ENCODE data around the gene RPA1. TPM values are rescaled to one million over a fixed set of nuclear protein-coding genes. Genes with fewer than 3 reads are reported as not detected.

Gene RPA1
- total RNA-seq, 1 experiment from 2014 or later: 198 TPM

- POLR2A ChIA-PET: interaction anchor here (0.5 kb wide), 1 partner anchor 38 kb away, joined by 3 read pairs; no protein-coding TSS in a partner anchor
- BruUV-seq (replicated peaks): no TSS peak
- TF ChIP-seq EZH2 (IDR thresholded peaks at IDR 0.05) (no peak), FOSL1 (IDR thresholded peaks at IDR 0.05; ENCODE audit: low read depth) (no peak), SIN3A (IDR thresholded peaks at IDR 0.05; ENCODE audit: low read depth) (no peak), YY1 (IDR thresholded peaks at IDR 0.05; ENCODE audit: extremely low read depth, insufficient replicate concordance, low read depth, low read length) (no peak), CEBPB (IDR thresholded peaks at IDR 0.05; ENCODE audit: low read depth) (no peak)
- Histone ChIP-seq H4K20me1 (ENCODE audit: insufficient read depth) (no peaks in the 10 kb centered on the region), H3K4me1 (ENCODE audit: control insufficient read depth in 1 of 2, insufficient read depth in 2 of 2, low read length in 2 of 2) (no peaks in the 10 kb centered on the region), H3K27ac (ENCODE audit: low read depth, low read length) (no peak overlapping the region), H3K36me3 (ENCODE audit: control insufficient read depth in 1 of 2, insufficient read depth in 2 of 2, low read length in 2 of 2) (peaks cover 3 to 11% of the 10 kb centered on the region in 2 experiments; a peak in 2 of 4 replicates), H3K9ac (ENCODE audit: low read length) (no peak overlapping the region), H3K4me2 (ENCODE audit: low read length) (no peak overlapping the region), H3K4me3 (replicated peaks in 1 of 2; ENCODE audit: low read depth in 1 of 2, low read length in 2 of 2) (no peak overlapping the region), H3K79me2 (ENCODE audit: insufficient read depth, low read length) (peaks cover 17% of the 10 kb centered on the region), H3K9me3 (ENCODE audit: control insufficient read depth in 1 of 2, insufficient read depth in 1 of 2, low read depth in 1 of 2, low read length in 2 of 2) (no peaks in the 10 kb centered on the region), H3K27me3 (ENCODE audit: insufficient read depth, low read length) (no peaks in the 10 kb centered on the region), H2AFZ (ENCODE audit: low read depth, low read length, poor library complexity, severe bottlenecking) (no peak overlapping the region), H3K9me2 (ENCODE audit: insufficient read depth) (no peaks in the 10 kb centered on the region)
- CTCF ChIA-PET: no interaction called here
- DNase-seq (ENCODE audit: low read depth, low spot score) (no peak), ATAC-seq (no peak)
- RAD21 ChIA-PET (ENCODE audit: low non-redundant PET in 1 of 2, low total read pairs in 2 of 2, uncharacterized antibody in 2 of 2, unreplicated experiment in 2 of 2): no interaction called here
- intact Hi-C loops (cut with micrococcal nuclease): no loop called here
Measured at GRCh38 chr17:1807890-1808289, 21.9 kb upstream of the RPA1 start.

GRCh38 chr17:1808644-1809043 lies 21.2 kb upstream of the RPA1 start:
- POLR2A ChIA-PET: interaction anchor here (0.5 kb wide), 1 partner anchor 39 kb away, joined by 3 read pairs; no protein-coding TSS in a partner anchor
- DNase-seq (ENCODE audit: low read depth, low spot score): no peak
- TF ChIP-seq EZH2phosphoT487 (IDR thresholded peaks at IDR 0.05; ENCODE audit: borderline replicate concordance): no peak
- no peak for TF ChIP-seq RAD21 (IDR thresholded peaks at IDR 0.05; ENCODE audit: low read depth)
- TF ChIP-seq ATF3 (IDR thresholded peaks at IDR 0.05): no peak
- no peak for TF ChIP-seq EZH2 (IDR thresholded peaks at IDR 0.05)
- TF ChIP-seq REST (IDR thresholded peaks at IDR 0.05; ENCODE audit: low read depth): no peak
- no peak for TF ChIP-seq POLR2AphosphoS5 (IDR thresholded peaks at IDR 0.05; ENCODE audit: low read depth, low read length)
- TF ChIP-seq CTCF (IDR thresholded peaks at IDR 0.05 in 2 of 3, conservative IDR thresholded peaks at IDR 0.05 in 1 of 3; ENCODE audit: borderline replicate concordance in 1 of 3, insufficient read depth in 1 of 3, low read depth in 2 of 3, low read length in 2 of 3): no peak
- TF ChIP-seq ZFX (IDR thresholded peaks at IDR 0.05): no peak
- TF ChIP-seq EGR1 (IDR thresholded peaks at IDR 0.05; ENCODE audit: low read depth): no peak
- TF ChIP-seq SRF (IDR thresholded peaks at IDR 0.05; ENCODE audit: low read depth): no peak
- no peak for TF ChIP-seq ZNF274 (IDR thresholded peaks at IDR 0.05; ENCODE audit: low read depth, low read length)
- TF ChIP-seq POLR2A (IDR thresholded peaks at IDR 0.05; ENCODE audit: borderline replicate concordance, extremely low read depth, insufficient read depth, insufficient read length): no peak
- no peak for TF ChIP-seq SIN3A (IDR thresholded peaks at IDR 0.05; ENCODE audit: low read depth)
- no peak for TF ChIP-seq FOSL1 (IDR thresholded peaks at IDR 0.05; ENCODE audit: low read depth)

More at GRCh38 chr17:1808644-1809043, 21.2 kb upstream of the RPA1 start:
- no peaks in the 10 kb centered on the region for H3K4me1 ChIP-seq (ENCODE audit: control insufficient read depth in 1 of 2, insufficient read depth in 2 of 2, low read length in 2 of 2)
- H3K9ac ChIP-seq (ENCODE audit: low read length): no peak overlapping the region
- no peak overlapping the region for H3K27ac ChIP-seq (ENCODE audit: low read depth, low read length)
- H3K79me2 ChIP-seq (ENCODE audit: insufficient read depth, low read length): peaks cover 24% of the 10 kb centered on the region
- H3K9me2 ChIP-seq (ENCODE audit: insufficient read depth): no peaks in the 10 kb centered on the region
- no peaks in the 10 kb centered on the region for H4K20me1 ChIP-seq (ENCODE audit: insufficient read depth)
- RAD21 ChIA-PET (ENCODE audit: low non-redundant PET in 1 of 2, low total read pairs in 2 of 2, uncharacterized antibody in 2 of 2, unreplicated experiment in 2 of 2): no interaction called here
- no TSS peak for BruUV-seq (replicated peaks)
- no peak overlapping the region for H3K4me3 ChIP-seq (replicated peaks in 1 of 2; ENCODE audit: low read depth in 1 of 2, low read length in 2 of 2)
- intact Hi-C loops (cut with micrococcal nuclease): no loop called here
- no peak for ATAC-seq
- no peak overlapping the region for H3K4me2 ChIP-seq (ENCODE audit: low read length)
- H3K9me3 ChIP-seq (ENCODE audit: control insufficient read depth in 1 of 2, insufficient read depth in 1 of 2, low read depth in 1 of 2, low read length in 2 of 2): no peaks in the 10 kb centered on the region
- no peak overlapping the region for H2AFZ ChIP-seq (ENCODE audit: low read depth, low read length, poor library complexity, severe bottlenecking)
- peaks cover 3 to 11% of the 10 kb centered on the region in 2 experiments; a peak in 2 of 4 replicates for H3K36me3 ChIP-seq (ENCODE audit: control insufficient read depth in 1 of 2, insufficient read depth in 2 of 2, low read length in 2 of 2)
- CTCF ChIA-PET: no interaction called here
- no peaks in the 10 kb centered on the region for H3K27me3 ChIP-seq (ENCODE audit: insufficient read depth, low read length)
